ENCODE measurements around the gene ITGA3.
A peak's percentile ranks its signal among the peaks of the same experiment; 100 is the strongest.

The ITGA3 gene

GRCh38 chr17:50118828-50119218 lies 62.9 kb downstream of the ITGA3 start:
- Histone ChIP-seq H3K79me1 (ENCODE audit: low read length) (no peaks in the 10 kb centered on the region), H4K8ac (ENCODE audit: low read depth, low read length) (no peak overlapping the region), H3K4ac (ENCODE audit: low read depth, low read length) (no peak overlapping the region), H2BK120ac (ENCODE audit: low read depth, low read length) (no peak overlapping the region), H2BK15ac (replicated peaks; ENCODE audit: low read depth) (no peak overlapping the region), H3K23ac (ENCODE audit: low read length) (no peak overlapping the region), H3K56ac (ENCODE audit: low read length) (no peak overlapping the region), H3K79me2 (ENCODE audit: control insufficient read depth, insufficient read depth, low read length) (no peaks in the 10 kb centered on the region), H3K27me3 (ENCODE audit: insufficient read depth, low read length, poor library complexity) (no peaks in the 10 kb centered on the region), H3K4me3 (ENCODE audit: low read length) (no peak overlapping the region), H3K36me3 (ENCODE audit: control insufficient read depth, insufficient read depth, low read length) (no peaks in the 10 kb centered on the region), H3K4me2 (ENCODE audit: low read length) (no peak overlapping the region), H3K4me1 (ENCODE audit: control insufficient read depth, low read depth, low read length) (peaks cover 11% of the 10 kb centered on the region), H2BK5ac (ENCODE audit: low read length) (no peak overlapping the region), H3K27ac (ENCODE audit: low read depth, low read length) (no peak overlapping the region), H4K5ac (ENCODE audit: low read length) (no peak overlapping the region), H3K18ac (ENCODE audit: low read length) (no peak overlapping the region), H3K9ac (ENCODE audit: low read length) (no peak overlapping the region), H2AK5ac (ENCODE audit: low read length) (no peak overlapping the region)
- no CpG with 5 or more reads among the region's 4 CpGs for WGBS (ENCODE audit: extremely low coverage, insufficient coverage, low lambda C conversion rate)
- DNase-seq, result no peak

GRCh38 chr17:50120475-50121253 lies 64.8 kb downstream of the ITGA3 start:
- Histone ChIP-seq H4K8ac (ENCODE audit: low read depth, low read length) (no peak overlapping the region), H3K4me1 (ENCODE audit: control insufficient read depth, low read depth, low read length) (peaks cover 12% of the 10 kb centered on the region), H3K4ac (ENCODE audit: low read depth, low read length) (no peak overlapping the region), H2BK120ac (ENCODE audit: low read depth, low read length) (no peak overlapping the region), H3K9ac (ENCODE audit: low read length) (no peak overlapping the region), H2BK5ac (ENCODE audit: low read length) (no peak overlapping the region), H2BK15ac (replicated peaks; ENCODE audit: low read depth) (no peak overlapping the region), H4K5ac (ENCODE audit: low read length) (no peak overlapping the region), H2AK5ac (ENCODE audit: low read length) (no peak overlapping the region), H3K4me3 (ENCODE audit: low read length) (no peak overlapping the region), H3K4me2 (ENCODE audit: low read length) (no peak overlapping the region), H3K18ac (ENCODE audit: low read length) (no peak overlapping the region), H3K79me2 (ENCODE audit: control insufficient read depth, insufficient read depth, low read length) (no peaks in the 10 kb centered on the region), H3K36me3 (ENCODE audit: control insufficient read depth, insufficient read depth, low read length) (no peaks in the 10 kb centered on the region), H3K56ac (ENCODE audit: low read length) (no peak overlapping the region), H3K23ac (ENCODE audit: low read length) (no peak overlapping the region), H3K79me1 (ENCODE audit: low read length) (no peaks in the 10 kb centered on the region), H3K27me3 (ENCODE audit: insufficient read depth, low read length, poor library complexity) (no peaks in the 10 kb centered on the region), H3K27ac (ENCODE audit: low read depth, low read length) (no peak overlapping the region)
- no peak for DNase-seq
- WGBS (ENCODE audit: extremely low coverage, insufficient coverage, low lambda C conversion rate), result no CpG with 5 or more reads among the region's 7 CpGs

- no peak for DNase-seq
- peak overlapping the region; percentile 93 for H3K56ac ChIP-seq (ENCODE audit: low read length)
- H3K4me2 ChIP-seq (ENCODE audit: low read length), result no peak overlapping the region
- H3K79me2 ChIP-seq (ENCODE audit: control insufficient read depth, insufficient read depth, low read length), result no peaks in the 10 kb centered on the region
- no peak overlapping the region for H3K18ac ChIP-seq (ENCODE audit: low read length)
- H2BK15ac ChIP-seq (replicated peaks; ENCODE audit: low read depth), result no peak overlapping the region
- H2AK5ac ChIP-seq (ENCODE audit: low read length), result peak overlapping the region; percentile 85
- peak overlapping the region; percentile 21 for H3K4ac ChIP-seq (ENCODE audit: low read depth, low read length)
- no peak overlapping the region for H4K5ac ChIP-seq (ENCODE audit: low read length)
- H3K36me3 ChIP-seq (ENCODE audit: control insufficient read depth, insufficient read depth, low read length), result no peaks in the 10 kb centered on the region
- H3K4me1 ChIP-seq (ENCODE audit: control insufficient read depth, low read depth, low read length), result peaks cover 12% of the 10 kb centered on the region
- H3K79me1 ChIP-seq (ENCODE audit: low read length), result no peaks in the 10 kb centered on the region
- H3K27ac ChIP-seq (ENCODE audit: low read depth, low read length), result peak overlapping the region; percentile 40
- H2BK120ac ChIP-seq (ENCODE audit: low read depth, low read length), result no peak overlapping the region
- peak overlapping the region; percentile 60 for H3K9ac ChIP-seq (ENCODE audit: low read length)
- no peak overlapping the region for H4K8ac ChIP-seq (ENCODE audit: low read depth, low read length)
- H3K23ac ChIP-seq (ENCODE audit: low read length), result no peak overlapping the region
- H2BK5ac ChIP-seq (ENCODE audit: low read length), result peak overlapping the region; percentile 90
- H3K27me3 ChIP-seq (ENCODE audit: insufficient read depth, low read length, poor library complexity), result no peaks in the 10 kb centered on the region
- no peak overlapping the region for H3K4me3 ChIP-seq (ENCODE audit: low read length)
- WGBS (ENCODE audit: extremely low coverage, insufficient coverage, low lambda C conversion rate), result no CpG with 5 or more reads among the region's 3 CpGs
These were observed 67.0 kb downstream of the ITGA3 start for GRCh38 chr17:50122945-50123344.

GRCh38 chr17:50123649-50124349 lies 67.9 kb downstream of the ITGA3 start:
- no peak overlapping the region for H4K8ac ChIP-seq (ENCODE audit: low read depth, low read length)
- H4K5ac ChIP-seq (ENCODE audit: low read length), result peak overlapping the region; percentile 84
- H3K4me3 ChIP-seq (ENCODE audit: low read length), result no peak overlapping the region
- H2BK15ac ChIP-seq (replicated peaks; ENCODE audit: low read depth), result no peak overlapping the region
- WGBS (ENCODE audit: extremely low coverage, insufficient coverage, low lambda C conversion rate), result no CpG with 5 or more reads among the region's 12 CpGs
- H3K9ac ChIP-seq (ENCODE audit: low read length), result peak overlapping the region; percentile 60
- peak overlapping the region; percentile 21 for H3K4ac ChIP-seq (ENCODE audit: low read depth, low read length)
- DNase-seq, result peak; percentile 72
- H3K79me2 ChIP-seq (ENCODE audit: control insufficient read depth, insufficient read depth, low read length), result no peaks in the 10 kb centered on the region
- no peak overlapping the region for H3K4me2 ChIP-seq (ENCODE audit: low read length)
- H3K27me3 ChIP-seq (ENCODE audit: insufficient read depth, low read length, poor library complexity), result no peaks in the 10 kb centered on the region
- no peaks in the 10 kb centered on the region for H3K79me1 ChIP-seq (ENCODE audit: low read length)
- no peak overlapping the region for H2AK5ac ChIP-seq (ENCODE audit: low read length)
- no peaks in the 10 kb centered on the region for H3K36me3 ChIP-seq (ENCODE audit: control insufficient read depth, insufficient read depth, low read length)
- H3K23ac ChIP-seq (ENCODE audit: low read length), result no peak overlapping the region
- peak overlapping the region; percentile 6 for H3K18ac ChIP-seq (ENCODE audit: low read length)
- peak overlapping the region; percentile 90 for H2BK5ac ChIP-seq (ENCODE audit: low read length)
- H3K56ac ChIP-seq (ENCODE audit: low read length), result peak overlapping the region; percentile 93
- H3K27ac ChIP-seq (ENCODE audit: low read depth, low read length), result peak overlapping the region; percentile 40
- H3K4me1 ChIP-seq (ENCODE audit: control insufficient read depth, low read depth, low read length), result peaks cover 12% of the 10 kb centered on the region
- no peak overlapping the region for H2BK120ac ChIP-seq (ENCODE audit: low read depth, low read length)

- no peak overlapping the region for H3K9ac ChIP-seq (ENCODE audit: low read length)
- DNase-seq, result no peak
- no peak overlapping the region for H3K27ac ChIP-seq (ENCODE audit: low read depth, low read length)
- H2BK120ac ChIP-seq (ENCODE audit: low read depth, low read length), result no peak overlapping the region
- H3K4ac ChIP-seq (ENCODE audit: low read depth, low read length), result no peak overlapping the region
- no peak overlapping the region for H2BK15ac ChIP-seq (replicated peaks; ENCODE audit: low read depth)
- WGBS (ENCODE audit: extremely low coverage, insufficient coverage, low lambda C conversion rate), result no CpG with 5 or more reads among the region's 4 CpGs
- no peak overlapping the region for H2BK5ac ChIP-seq (ENCODE audit: low read length)
- no peak overlapping the region for H4K5ac ChIP-seq (ENCODE audit: low read length)
- H3K79me2 ChIP-seq (ENCODE audit: control insufficient read depth, insufficient read depth, low read length), result no peaks in the 10 kb centered on the region
- no peak overlapping the region for H3K4me3 ChIP-seq (ENCODE audit: low read length)
- no peak overlapping the region for H3K56ac ChIP-seq (ENCODE audit: low read length)
- H3K4me2 ChIP-seq (ENCODE audit: low read length), result no peak overlapping the region
- peaks cover 12% of the 10 kb centered on the region for H3K4me1 ChIP-seq (ENCODE audit: control insufficient read depth, low read depth, low read length)
- no peak overlapping the region for H3K18ac ChIP-seq (ENCODE audit: low read length)
- no peak overlapping the region for H4K8ac ChIP-seq (ENCODE audit: low read depth, low read length)
- H3K36me3 ChIP-seq (ENCODE audit: control insufficient read depth, insufficient read depth, low read length), result no peaks in the 10 kb centered on the region
- no peaks in the 10 kb centered on the region for H3K27me3 ChIP-seq (ENCODE audit: insufficient read depth, low read length, poor library complexity)
- no peaks in the 10 kb centered on the region for H3K79me1 ChIP-seq (ENCODE audit: low read length)
- H2AK5ac ChIP-seq (ENCODE audit: low read length), result no peak overlapping the region
- H3K23ac ChIP-seq (ENCODE audit: low read length), result no peak overlapping the region
These were observed 69.6 kb downstream of the ITGA3 start for GRCh38 chr17:50125420-50125997.

All from mesendoderm (in vitro differentiated cells).